Lung (tissue), 12 donors: ENCODE results near the gene TMEM79. TPM values are rescaled to one million over a fixed set of nuclear protein-coding genes. Genes with fewer than 3 reads are reported as not detected.

Experiments
- ATAC-seq: fragments of 200-7000 bp; cut with Tn5 transposase; one replicate; pipeline ENCODE4 v1.9.1; 2020; ENCODE audit warnings: moderate number of reproducible peaks; ENCODE audit not compliant: insufficient read depth, low FRiP score
- DNase-seq, 3 donors: peaks; one replicate each; pipeline ENCODE4 v3.0.0-alpha.2; 2013 to 2017
- H3K27ac ChIP-seq, 2 donors: one replicate each; pipeline ENCODE4 v1.5.1; 2013; ENCODE audit warnings: mild to moderate bottlenecking in 2 of 2, moderate library complexity in 2 of 2, control low read depth in 1 of 2, inconsistent platforms in 1 of 2, low read depth in 1 of 2, low read length in 1 of 2
- H3K27me3 ChIP-seq, 3 donors: one replicate each; pipeline ENCODE4 v1.5.1; 2013; ENCODE audit warnings: low read length in 2 of 3; ENCODE audit not compliant: control insufficient read depth in 3 of 3, insufficient read depth in 3 of 3
- H3K36me3 ChIP-seq, 4 donors: one replicate each; pipeline ENCODE4 v1.5.1; 2013; ENCODE audit warnings: low read length in 4 of 4, mild to moderate bottlenecking in 1 of 4, moderate library complexity in 1 of 4; ENCODE audit not compliant: control insufficient read depth in 4 of 4, insufficient read depth in 4 of 4
- H3K4me1 ChIP-seq, 5 donors: one replicate each; pipeline ENCODE4 v1.5.1; 2013; ENCODE audit warnings: low read length in 5 of 5, mild to moderate bottlenecking in 2 of 5, moderate library complexity in 1 of 5; ENCODE audit not compliant: control insufficient read depth in 5 of 5, insufficient read depth in 5 of 5
- H3K4me3 ChIP-seq: one replicate; pipeline ENCODE4 v1.5.1; 2013; ENCODE audit warnings: mild to moderate bottlenecking, control low read depth, moderate library complexity
- H3K9ac ChIP-seq, 2 donors: one replicate each; pipeline ENCODE4 v1.5.1; 2013; ENCODE audit warnings: low read length in 2 of 2, control low read depth in 1 of 2; ENCODE audit not compliant: insufficient read depth in 1 of 2
- H3K9me3 ChIP-seq, 4 donors: one replicate each; pipeline ENCODE4 v1.5.1; 2013; ENCODE audit warnings: low read length in 3 of 4, mild to moderate bottlenecking in 1 of 4, moderate library complexity in 1 of 4; ENCODE audit not compliant: control insufficient read depth in 4 of 4, insufficient read depth in 3 of 4
- CTCF ChIP-seq: IDR thresholded peaks from 2 replicates; pipeline ENCODE4 v1.5.1; 2012; ENCODE audit warnings: mild to moderate bottlenecking; ENCODE audit errors: control extremely low read depth, extremely low read depth
- WGBS, 2 donors: extraction: QIAGEN DNeasy Blood & Tissue Kit; methylation state at CpG; one replicate each; pipeline ENCODE4 v1.1.7; 2013; 5-methylcytosine and 5-hydroxymethylcytosine counted together
- polyA plus RNA-seq, 2 donors: library from polyadenylated mRNA; stranded (reverse); fragments of 200-250 nt; gene quantifications; one replicate each; pipeline ENCODE4 v1.2.1, GENCODE V29; 2013
- total RNA-seq, 2 donors: library from RNA; depleted of rRNA in 1 of 2; stranded (reverse); fragments of >200 nt in 1 of 2; gene quantifications; one replicate each; pipeline ENCODE4 v1.2.1, GENCODE V29; 2014 to 2021
- donor health status: control.
- donor health status: control.
- donor health status: Bipolar disorder and iron deficiency.
- donor health status: healthy.
- donor health status: DM: yes; HTN: yes; CAD: no.

Gene TMEM79
- total and polyA plus RNA-seq, 4 donors, result 2.5 to 4.7 (median 4.6) TPM

GRCh38 chr1:156295391-156295947, 11.3 kb downstream of the TMEM79 start, which contains the start of gene GLMP:
Gene GLMP (minus strand): TSS chr1:156295679. CDS start chr1:156295645, 34 bp downstream.
- Histone ChIP-seq H3K27ac (peak within 1 kb of the TSS in 1 of 2 donors; percentile 60), H3K27me3 (no peaks in the 10 kb centered on the region), H3K9me3 (no peaks in the 10 kb centered on the region), H3K4me3 (peak within 1 kb of the TSS; percentile 75), H3K9ac (peak within 1 kb of the TSS in 1 of 2 donors; percentile 87), H3K4me1 (peaks cover 0 to 14% (median 2%) of the 10 kb centered on the region in 5 donors), H3K36me3 (peaks cover 0 to 3% (median 1%) of the 10 kb centered on the region in 4 donors)
- TF ChIP-seq CTCF, result no peak
- ATAC-seq (peak; percentile 62), DNase-seq (peak; percentile 69 to 91 (median 81))
- 1% methylated on average over 17 of the region's 17 CpGs for WGBS, 2 donors

GRCh38 chr1:156298852-156299357, 14.8 kb downstream of the TMEM79 start, which contains the start of gene VHLL:
Gene VHLL (minus strand): TSS chr1:156299307. CDS start chr1:156299189, 118 bp downstream.
- Histone ChIP-seq H3K4me1 (peaks cover 0 to 13% (median 2%) of the 10 kb centered on the region in 5 donors), H3K36me3 (peaks cover 0 to 3% (median under 1%) of the 10 kb centered on the region in 4 donors), H3K4me3 (no peak within 1 kb of the TSS), H3K27ac (no peak within 1 kb of the TSS), H3K9me3 (no peaks in the 10 kb centered on the region), H3K27me3 (no peaks in the 10 kb centered on the region), H3K9ac (no peak within 1 kb of the TSS)
- DNase-seq, result no peak
- no peak for TF ChIP-seq CTCF
- WGBS, 2 donors, result 89 to 94% methylated on average over 19 of the region's 19 CpGs
- ATAC-seq, result no peak

GRCh38 chr1:156303241-156303640, 19.1 kb downstream of the TMEM79 start:
- DNase-seq, result no peak
- 95 to 99% methylated on average over 3 to 4 of the region's 4 CpGs for WGBS, 2 donors
- TF ChIP-seq CTCF, result no peak
- Histone ChIP-seq H3K9ac (no peak overlapping the region), H3K27ac (no peak overlapping the region), H3K4me3 (no peak overlapping the region), H3K9me3 (no peaks in the 10 kb centered on the region), H3K4me1 (no peaks in the 10 kb centered on the region), H3K36me3 (peaks cover 8 to 13% (median 11%) of the 10 kb centered on the region in 4 donors), H3K27me3 (no peaks in the 10 kb centered on the region)
- no peak for ATAC-seq
